GM12891 (cell line): ENCODE data around the gene RYR1.

Source experiments
- POLR2A ChIP-seq: IDR thresholded peaks from 2 replicates; pipeline ENCODE4 v1.6.1; 2011; ENCODE audit warnings: low read depth, low read length, control low read depth
- POLR2AphosphoS5 ChIP-seq: IDR thresholded peaks from 2 replicates; pipeline ENCODE4 v1.6.1; 2011; ENCODE audit warnings: low read depth, low read length, control low read depth
- TAF1 ChIP-seq: IDR thresholded peaks from 2 replicates; pipeline ENCODE4 v1.6.1; 2011; ENCODE audit warnings: low read depth, low read length, control low read depth

DNA sequence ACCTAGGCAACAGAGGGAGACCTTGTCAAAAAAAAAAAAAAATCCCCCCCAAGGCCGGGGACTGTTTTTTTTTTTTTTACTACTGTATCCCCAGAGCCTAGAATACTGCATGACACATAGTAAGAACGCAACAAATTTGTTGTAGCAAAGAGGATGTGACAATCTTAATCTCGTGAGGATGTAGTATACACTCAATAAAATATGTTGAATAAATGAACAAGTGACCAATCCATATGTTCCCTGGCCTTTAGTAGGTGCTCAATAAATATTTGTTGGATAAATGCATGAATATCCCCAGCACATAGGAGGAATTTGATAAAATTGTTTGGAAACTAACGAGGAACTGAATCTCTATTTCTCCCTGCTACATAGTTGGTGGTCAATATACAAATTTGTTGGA, 108.5 kb downstream of the RYR1 start:
- TF ChIP-seq POLR2A (no peak), TAF1 (no peak), POLR2AphosphoS5 (no peak)
